ENCODE data around the gene ADARB2.

ADARB2 gene

GRCh38 chr10:1597370-1598146 lies 139.8 kb downstream of the ADARB2 start:
- no peaks in the 10 kb centered on the region for H3F3A ChIP-seq (ENCODE audit: control insufficient read depth, insufficient read depth)
- no peaks in the 10 kb centered on the region for H3K27me3 ChIP-seq (ENCODE audit: control insufficient read depth, low read length)
- no peaks in the 10 kb centered on the region for H3K9me3 ChIP-seq (ENCODE audit: control insufficient read depth, insufficient read depth, low read length)
- no peaks in the 10 kb centered on the region for H3K79me2 ChIP-seq (ENCODE audit: control insufficient read depth, low read length)
- H3K4me2 ChIP-seq (ENCODE audit: low read length), result no peak overlapping the region
- no peaks in the 10 kb centered on the region for H4K20me1 ChIP-seq (ENCODE audit: control insufficient read depth, insufficient read depth, low read depth, low read length)
- no peak for TF ChIP-seq EZH2phosphoT487 (IDR thresholded peaks at IDR 0.05; ENCODE audit: borderline replicate concordance, low read length)
- TF ChIP-seq CTCF (IDR thresholded peaks at IDR 0.05; ENCODE audit: low read depth, low read length, poor library complexity, severe bottlenecking), result no peak
- no peaks in the 10 kb centered on the region for H3K9me2 ChIP-seq (replicated peaks; ENCODE audit: control insufficient read depth, low read length)
- H3K36me3 ChIP-seq (ENCODE audit: control insufficient read depth, low read length), result no peaks in the 10 kb centered on the region
- peaks cover 8% of the 10 kb centered on the region for H3K4me1 ChIP-seq (ENCODE audit: control insufficient read depth, low read length)
- H3K27ac ChIP-seq (ENCODE audit: low read depth, low read length), result no peak overlapping the region
- H3K4me3 ChIP-seq (ENCODE audit: low read length), result no peak overlapping the region

GRCh38 chr10:1596482-1597099 lies 140.7 kb downstream of the ADARB2 start:
- Histone ChIP-seq H3K36me3 (ENCODE audit: control insufficient read depth, low read length) (no peaks in the 10 kb centered on the region), H3K4me1 (ENCODE audit: control insufficient read depth, low read length) (peaks cover 8% of the 10 kb centered on the region), H3K4me3 (ENCODE audit: low read length) (no peak overlapping the region), H3K27me3 (ENCODE audit: control insufficient read depth, low read length) (no peaks in the 10 kb centered on the region), H3K79me2 (ENCODE audit: control insufficient read depth, low read length) (no peaks in the 10 kb centered on the region), H3K27ac (ENCODE audit: low read depth, low read length) (no peak overlapping the region), H3K9me3 (ENCODE audit: control insufficient read depth, insufficient read depth, low read length) (no peaks in the 10 kb centered on the region), H3F3A (ENCODE audit: control insufficient read depth, insufficient read depth) (no peaks in the 10 kb centered on the region), H3K4me2 (ENCODE audit: low read length) (no peak overlapping the region), H4K20me1 (ENCODE audit: control insufficient read depth, insufficient read depth, low read depth, low read length) (no peaks in the 10 kb centered on the region), H3K9me2 (replicated peaks; ENCODE audit: control insufficient read depth, low read length) (no peaks in the 10 kb centered on the region)
- TF ChIP-seq CTCF (IDR thresholded peaks at IDR 0.05; ENCODE audit: low read depth, low read length, poor library complexity, severe bottlenecking) (no peak), EZH2phosphoT487 (IDR thresholded peaks at IDR 0.05; ENCODE audit: borderline replicate concordance, low read length) (no peak)

- no peaks in the 10 kb centered on the region for H3K9me3 ChIP-seq (ENCODE audit: control insufficient read depth, insufficient read depth, low read length)
- TF ChIP-seq EZH2phosphoT487 (IDR thresholded peaks at IDR 0.05; ENCODE audit: borderline replicate concordance, low read length) (no peak), CTCF (IDR thresholded peaks at IDR 0.05; ENCODE audit: low read depth, low read length, poor library complexity, severe bottlenecking) (no peak)
Observed at GRCh38 chr10:1595726-1596125, 141.6 kb downstream of the ADARB2 start.

More at GRCh38 chr10:1595726-1596125, 141.6 kb downstream of the ADARB2 start:
- Histone ChIP-seq H3F3A (ENCODE audit: control insufficient read depth, insufficient read depth) (no peaks in the 10 kb centered on the region), H3K27ac (ENCODE audit: low read depth, low read length) (no peak overlapping the region), H3K36me3 (ENCODE audit: control insufficient read depth, low read length) (no peaks in the 10 kb centered on the region), H3K4me3 (ENCODE audit: low read length) (no peak overlapping the region), H4K20me1 (ENCODE audit: control insufficient read depth, insufficient read depth, low read depth, low read length) (no peaks in the 10 kb centered on the region), H3K79me2 (ENCODE audit: control insufficient read depth, low read length) (no peaks in the 10 kb centered on the region), H3K9me2 (replicated peaks; ENCODE audit: control insufficient read depth, low read length) (no peaks in the 10 kb centered on the region), H3K4me1 (ENCODE audit: control insufficient read depth, low read length) (peaks cover 8% of the 10 kb centered on the region), H3K4me2 (ENCODE audit: low read length) (no peak overlapping the region), H3K27me3 (ENCODE audit: control insufficient read depth, low read length) (no peaks in the 10 kb centered on the region)

Data from DOHH2 (cell line).